ENCODE data around the gene SCLT1.

- TF ChIP-seq POLR2A (IDR thresholded peaks at IDR 0.05) (no peak), CTCF (IDR thresholded peaks at IDR 0.05) (no peak)
These were observed 20.1 kb upstream of the SCLT1 start for GRCh38 chr4:129113434-129113833.

Measured in breast epithelium (tissue), 3 donors.